KMS-11 (cell line): Measurements from ENCODE around the gene RAD51B.

Experiments
- H2AFZ ChIP-seq: fragments of 200-600 bp; sonication (generic); 2 replicates; pipeline ENCODE4 v1.6.1; 2016; ENCODE audit warnings: antibody characterized with exemption, mixed run types, low read depth
- H3K27ac ChIP-seq: fragments of 200-600 bp; sonication (generic); 2 replicates; pipeline ENCODE4 v1.6.1; 2016; ENCODE audit warnings: mild to moderate bottlenecking, mixed run types
- H3K27me3 ChIP-seq: fragments of 200-600 bp; sonication (generic); 2 replicates; pipeline ENCODE4 v1.6.1; 2017; ENCODE audit warnings: mild to moderate bottlenecking, low read depth, mixed run types, moderate library complexity; ENCODE audit not compliant: insufficient read depth
- H3K36me3 ChIP-seq: fragments of 200-600 bp; sonication (generic); 2 replicates; pipeline ENCODE4 v1.6.1; 2017; ENCODE audit warnings: mild to moderate bottlenecking, mixed run types; ENCODE audit not compliant: insufficient read depth
- H3K4me1 ChIP-seq: fragments of 200-600 bp; sonication (generic); 2 replicates; pipeline ENCODE4 v1.6.1; 2016; ENCODE audit warnings: mild to moderate bottlenecking, low read depth, mixed run types; ENCODE audit not compliant: poor library complexity, severe bottlenecking
- H3K4me2 ChIP-seq: fragments of 200-600 bp; sonication (generic); 2 replicates; pipeline ENCODE4 v1.7.0; 2016; ENCODE audit warnings: mild to moderate bottlenecking, mixed run types
- H3K4me3 ChIP-seq: fragments of 200-600 bp; sonication (generic); IDR thresholded peaks from 2 replicates; pipeline ENCODE4 v1.6.1; 2017; ENCODE audit warnings: low read depth, low read length, mixed read lengths; ENCODE audit not compliant: insufficient read depth
- H3K79me2 ChIP-seq: fragments of 200-600 bp; sonication (generic); 2 replicates; pipeline ENCODE4 v1.6.1; 2016; ENCODE audit warnings: low read depth, mixed run types; ENCODE audit not compliant: insufficient read depth
- H3K9ac ChIP-seq: fragments of 200-600 bp; sonication (generic); 2 replicates; pipeline ENCODE4 v1.6.1; 2016; ENCODE audit warnings: mild to moderate bottlenecking, mixed run types
- H4K20me1 ChIP-seq: fragments of 200-600 bp; sonication (generic); 2 replicates; pipeline ENCODE4 v1.6.1; 2016; ENCODE audit warnings: mild to moderate bottlenecking, mixed run types; ENCODE audit not compliant: insufficient read depth
- TF ChIP-seq, protein P1 (sequence below): fragments of 200-600 bp; sonication (generic); conservative IDR thresholded peaks from 2 replicates; pipeline ENCODE4 v1.6.1; 2017; ENCODE audit warnings: low read depth, mild to moderate bottlenecking, antibody characterized with exemption, low read length, moderate library complexity, mixed read lengths

Gene RAD51B

GRCh38 chr14:68734231-68734732, 914.7 kb downstream of the RAD51B start:
- TF ChIP-seq, protein P1, sequence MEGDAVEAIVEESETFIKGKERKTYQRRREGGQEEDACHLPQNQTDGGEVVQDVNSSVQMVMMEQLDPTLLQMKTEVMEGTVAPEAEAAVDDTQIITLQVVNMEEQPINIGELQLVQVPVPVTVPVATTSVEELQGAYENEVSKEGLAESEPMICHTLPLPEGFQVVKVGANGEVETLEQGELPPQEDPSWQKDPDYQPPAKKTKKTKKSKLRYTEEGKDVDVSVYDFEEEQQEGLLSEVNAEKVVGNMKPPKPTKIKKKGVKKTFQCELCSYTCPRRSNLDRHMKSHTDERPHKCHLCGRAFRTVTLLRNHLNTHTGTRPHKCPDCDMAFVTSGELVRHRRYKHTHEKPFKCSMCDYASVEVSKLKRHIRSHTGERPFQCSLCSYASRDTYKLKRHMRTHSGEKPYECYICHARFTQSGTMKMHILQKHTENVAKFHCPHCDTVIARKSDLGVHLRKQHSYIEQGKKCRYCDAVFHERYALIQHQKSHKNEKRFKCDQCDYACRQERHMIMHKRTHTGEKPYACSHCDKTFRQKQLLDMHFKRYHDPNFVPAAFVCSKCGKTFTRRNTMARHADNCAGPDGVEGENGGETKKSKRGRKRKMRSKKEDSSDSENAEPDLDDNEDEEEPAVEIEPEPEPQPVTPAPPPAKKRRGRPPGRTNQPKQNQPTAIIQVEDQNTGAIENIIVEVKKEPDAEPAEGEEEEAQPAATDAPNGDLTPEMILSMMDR, result no peak
- Histone ChIP-seq H3K79me2 (no peaks in the 10 kb centered on the region), H4K20me1 (no peaks in the 10 kb centered on the region), H3K4me1 (no peaks in the 10 kb centered on the region), H3K27ac (no peak overlapping the region), H3K27me3 (no peaks in the 10 kb centered on the region), H3K9ac (no peak overlapping the region), H2AFZ (no peak overlapping the region), H3K4me2 (no peak overlapping the region), H3K4me3 (no peak overlapping the region), H3K36me3 (no peaks in the 10 kb centered on the region)

- Histone ChIP-seq H4K20me1 (no peaks in the 10 kb centered on the region), H3K27ac (no peak overlapping the region), H3K79me2 (no peaks in the 10 kb centered on the region), H2AFZ (no peak overlapping the region), H3K9ac (no peak overlapping the region), H3K4me2 (no peak overlapping the region), H3K4me1 (no peaks in the 10 kb centered on the region), H3K27me3 (no peaks in the 10 kb centered on the region), H3K36me3 (no peaks in the 10 kb centered on the region), H3K4me3 (no peak overlapping the region)
- TF ChIP-seq, protein P1, result no peak
Measured at GRCh38 chr14:68735856-68736255, 916.3 kb downstream of the RAD51B start.

DNA sequence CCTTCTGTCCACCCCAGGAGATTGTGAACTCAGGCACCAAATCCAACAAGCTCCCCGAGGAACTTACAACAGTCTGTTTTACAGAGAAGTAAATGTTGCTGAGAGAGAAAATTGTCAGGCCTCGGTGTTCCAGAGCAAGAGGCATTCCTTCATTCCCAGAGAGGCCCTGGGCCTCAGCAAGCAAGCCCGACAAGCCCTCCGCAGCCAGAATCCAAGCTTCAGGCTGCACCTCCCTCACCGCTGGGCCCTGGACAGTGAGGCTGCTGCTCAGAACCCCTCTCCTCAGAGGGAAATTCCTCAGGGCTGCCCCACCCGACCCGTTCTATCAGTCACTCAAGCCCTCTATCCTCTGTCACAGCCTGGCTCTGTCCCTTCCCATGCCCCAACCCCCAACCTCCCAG, 916.9 kb downstream of the RAD51B start:
- Histone ChIP-seq H3K4me1 (no peaks in the 10 kb centered on the region), H3K79me2 (no peaks in the 10 kb centered on the region), H3K36me3 (no peaks in the 10 kb centered on the region), H4K20me1 (no peaks in the 10 kb centered on the region), H2AFZ (no peak overlapping the region), H3K27me3 (no peaks in the 10 kb centered on the region), H3K4me3 (no peak overlapping the region), H3K4me2 (no peak overlapping the region), H3K27ac (no peak overlapping the region), H3K9ac (no peak overlapping the region)
- TF ChIP-seq, protein P1, result no peak

GRCh38 chr14:68737086-68737485, 917.5 kb downstream of the RAD51B start:
- Histone ChIP-seq H3K4me2 (no peak overlapping the region), H4K20me1 (no peaks in the 10 kb centered on the region), H3K4me3 (no peak overlapping the region), H3K27ac (no peak overlapping the region), H3K27me3 (no peaks in the 10 kb centered on the region), H3K79me2 (no peaks in the 10 kb centered on the region), H3K4me1 (no peaks in the 10 kb centered on the region), H3K9ac (no peak overlapping the region), H3K36me3 (no peaks in the 10 kb centered on the region), H2AFZ (no peak overlapping the region)
- TF ChIP-seq, protein P1, result no peak
